Epithelial cell of esophagus (primary cell): ENCODE data around the gene HELZ.

Source experiments
- DNase-seq: peaks from one replicate; pipeline ENCODE4 v3.0.0; 2010; ENCODE audit warnings: low read depth
- H3K4me3 ChIP-seq: 2 replicates; pipeline ENCODE4 v1.5.1; 2011; ENCODE audit warnings: mild to moderate bottlenecking, low read length, control low read depth
- CTCF ChIP-seq: IDR thresholded peaks from 2 replicates; pipeline ENCODE4 v1.5.1; 2011; ENCODE audit warnings: low read depth, mild to moderate bottlenecking, low read length, control low read depth, inconsistent platforms; ENCODE audit not compliant: insufficient read depth; ENCODE audit errors: missing control alignments

HELZ gene

DNA sequence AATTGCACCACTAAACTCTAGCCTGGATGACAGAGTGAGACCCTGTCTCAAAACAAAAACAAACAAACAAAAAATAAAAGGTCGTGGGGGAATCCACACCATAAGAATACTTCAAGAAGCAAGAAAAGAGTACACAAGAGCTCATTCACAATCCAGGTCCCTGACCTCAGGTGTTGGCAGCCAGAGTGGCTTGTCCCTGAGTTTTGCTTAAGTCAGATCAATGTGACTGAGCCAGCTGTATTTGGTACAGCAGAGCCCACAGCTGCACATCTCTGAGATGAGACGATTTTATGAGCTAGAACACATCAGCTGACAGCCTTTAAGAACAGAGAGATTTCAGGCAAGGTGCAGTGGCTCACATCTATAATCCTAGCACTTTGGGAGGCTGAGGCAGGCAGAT lies 178.3 kb downstream of the HELZ start:
- no peak for DNase-seq
- no peak for TF ChIP-seq CTCF
- no peak overlapping the region for H3K4me3 ChIP-seq

DNA sequence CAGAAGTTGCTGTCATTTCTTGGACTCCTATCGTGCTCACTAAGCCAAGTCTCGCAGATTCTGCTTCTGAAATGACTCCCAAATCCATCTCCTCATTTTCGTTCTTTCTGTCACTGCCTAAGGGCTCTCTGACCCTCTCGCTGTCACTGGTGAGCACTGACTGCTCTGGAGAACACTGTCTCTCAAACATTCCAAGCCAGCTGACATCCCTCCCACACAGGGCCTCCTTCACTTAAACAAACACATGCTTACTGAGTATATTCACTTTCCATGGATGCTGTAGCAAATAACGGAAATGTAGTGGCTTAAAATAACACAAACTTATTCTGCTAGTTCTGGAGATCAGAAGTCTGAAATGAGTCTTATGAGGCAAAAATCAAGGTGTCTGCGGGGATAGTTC lies 181.9 kb downstream of the HELZ start:
- H3K4me3 ChIP-seq = no peak overlapping the region
- TF ChIP-seq CTCF = no peak
- no peak for DNase-seq

DNA sequence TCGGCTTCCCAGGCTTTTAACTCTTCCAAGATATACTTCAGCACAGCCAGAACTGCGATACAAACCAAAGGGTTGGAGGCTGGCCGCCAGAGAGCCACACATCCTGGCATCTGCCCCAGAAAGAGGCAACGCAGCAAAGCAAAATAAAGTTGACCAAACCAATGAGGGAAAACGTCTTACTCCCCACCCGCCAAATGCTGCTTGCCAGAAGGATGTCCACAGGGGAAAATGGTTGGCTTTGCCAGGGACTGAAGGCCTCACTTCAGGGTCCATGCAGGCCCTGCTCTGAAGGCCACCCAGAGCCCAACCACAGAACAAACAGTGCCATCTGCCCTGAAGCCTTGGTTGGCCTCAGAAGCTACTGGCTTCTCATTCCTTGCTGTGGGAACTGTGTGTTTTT lies 185.6 kb downstream of the HELZ start:
- DNase-seq = no peak
- TF ChIP-seq CTCF = no peak
- H3K4me3 ChIP-seq = no peak overlapping the region

DNA sequence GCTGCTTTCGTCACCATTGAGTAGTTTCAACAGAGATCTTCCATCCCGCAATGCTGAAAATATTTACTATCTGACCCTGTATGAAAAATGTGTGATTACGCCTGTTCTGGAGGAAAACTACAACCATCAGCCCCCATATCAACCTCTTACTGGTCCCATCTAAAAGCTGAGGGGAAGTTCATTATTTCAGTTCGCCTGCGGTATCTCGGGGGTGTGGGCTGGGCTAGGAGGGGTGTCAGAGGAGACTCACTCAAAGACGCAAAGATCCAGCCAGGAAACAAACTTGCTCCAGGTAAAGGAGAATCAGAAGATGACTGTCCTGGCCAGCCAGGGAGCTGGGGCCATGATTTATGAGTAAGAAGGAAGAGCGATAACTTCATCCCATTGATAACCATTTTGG lies 187.0 kb downstream of the HELZ start:
- no peak for DNase-seq
- TF ChIP-seq CTCF = no peak
- H3K4me3 ChIP-seq = no peak overlapping the region

GRCh38 chr17:67056746-67057490 lies 188.1 kb downstream of the HELZ start:
- no peak for DNase-seq
- no peak overlapping the region for H3K4me3 ChIP-seq
- TF ChIP-seq CTCF = no peak

- no peak overlapping the region for H3K4me3 ChIP-seq
- TF ChIP-seq CTCF = no peak
- no peak for DNase-seq
These were observed 188.9 kb downstream of the HELZ start for GRCh38 chr17:67055811-67056745.
